HG03558 (cell line): ENCODE data around the gene APOBEC3F.
"Not testable (repeated sequence)": the region's sequence is repeated elsewhere in the genome, so short reads cannot be mapped to it uniquely, and the experiment has no call there.

Experiments used
- ATAC-seq: cut with Tn5 transposase; IDR thresholded peaks from one replicate; pipeline ENCODE4 v1.9.1; 2021; ENCODE audit warnings: moderate number of reproducible peaks; ENCODE audit not compliant: unreplicated experiment; ENCODE audit errors: extremely low read depth

Gene APOBEC3F

DNA sequence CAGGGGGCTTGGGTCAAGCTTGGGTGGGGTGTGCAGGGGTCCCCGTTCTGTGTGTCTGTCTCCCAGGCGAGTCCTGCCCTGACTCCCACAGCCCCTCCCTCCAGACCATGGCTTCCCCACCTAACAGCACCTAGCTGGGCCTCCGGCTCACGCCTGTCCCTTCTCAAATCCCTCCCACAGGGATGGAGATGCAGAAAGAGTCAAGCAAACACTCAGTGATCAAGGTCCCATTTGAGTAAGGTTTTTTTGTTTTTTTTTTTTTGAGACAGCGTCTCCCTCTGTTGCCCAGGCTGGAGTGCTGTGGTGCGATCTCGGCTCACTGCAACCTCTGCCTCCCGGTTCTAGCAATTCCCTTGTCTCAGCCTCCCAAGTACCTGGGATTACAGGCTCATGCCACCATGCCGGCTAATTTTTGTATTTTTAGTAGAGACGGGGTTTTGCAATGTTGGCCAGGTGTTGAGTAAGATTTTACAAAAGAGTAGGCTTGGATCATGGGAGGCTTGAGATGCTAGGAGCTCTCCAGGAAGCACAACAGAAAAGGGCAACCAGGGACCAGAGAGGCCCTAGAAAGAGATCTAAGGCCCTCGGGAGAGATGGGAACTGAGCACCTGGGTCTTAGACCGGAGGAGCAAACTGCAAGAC is 14.0 kb upstream of the APOBEC3F start:
- ATAC-seq = no peak

DNA sequence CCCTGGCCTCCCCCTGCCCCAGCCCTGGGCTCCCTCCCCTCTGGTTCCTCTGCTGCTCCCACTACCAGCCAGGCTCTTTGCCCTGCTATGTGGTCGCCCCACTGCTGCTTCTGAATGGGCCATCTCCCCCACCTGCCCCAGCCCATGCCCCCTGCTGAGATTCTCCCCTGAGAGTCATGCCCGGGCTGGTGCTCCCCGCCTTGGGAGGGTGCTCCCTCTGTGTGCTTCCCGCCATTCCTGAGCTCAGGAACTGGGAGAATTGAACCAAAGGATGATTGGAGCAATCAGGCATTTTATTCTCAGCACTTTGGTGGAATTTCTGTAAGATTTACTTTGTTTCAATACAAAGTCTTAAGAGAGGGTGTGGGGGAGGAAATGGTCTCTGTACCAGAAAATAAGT is 12.9 kb upstream of the APOBEC3F start:
- ATAC-seq = no peak

GRCh38 chr22:39028281-39028680 is 12.4 kb upstream of the APOBEC3F start:
- ATAC-seq = no peak

DNA sequence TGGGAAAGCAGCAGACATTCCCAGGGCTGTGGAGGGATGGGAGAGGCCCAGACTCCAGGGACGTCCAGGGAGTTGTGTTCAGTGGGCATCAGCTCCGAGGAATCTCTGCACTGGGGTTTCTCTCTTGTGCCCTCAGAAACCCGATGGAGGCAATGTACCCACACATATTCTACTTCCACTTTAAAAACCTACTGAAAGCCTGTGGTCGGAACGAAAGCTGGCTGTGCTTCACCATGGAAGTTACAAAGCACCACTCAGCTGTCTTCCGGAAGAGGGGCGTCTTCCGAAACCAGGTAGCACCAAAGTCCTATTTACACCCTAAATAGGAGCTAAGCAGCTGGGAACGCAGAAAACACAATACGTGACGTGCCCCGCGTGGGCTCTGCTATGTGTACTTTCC is 11.4 kb upstream of the APOBEC3F start:
- no peak for ATAC-seq

- ATAC-seq = no peak
Measured at GRCh38 chr22:39030705-39031104, 10.0 kb upstream of the APOBEC3F start.

GRCh38 chr22:39031434-39032295 is 9.0 kb upstream of the APOBEC3F start:
- ATAC-seq = not testable (repeated sequence)

GRCh38 chr22:39037071-39037470 is 3.6 kb upstream of the APOBEC3F start:
- ATAC-seq = not testable (repeated sequence)

- no peak for ATAC-seq
Measured at GRCh38 chr22:39039306-39040126, 1.1 kb upstream of the APOBEC3F start.

- ATAC-seq = not testable (repeated sequence)
Measured at GRCh38 chr22:39040155-39040537, 518 bp upstream of the APOBEC3F start.

- ATAC-seq = no peak
Measured at GRCh38 chr22:39041908-39042307, 1.2 kb downstream of the APOBEC3F start.

DNA sequence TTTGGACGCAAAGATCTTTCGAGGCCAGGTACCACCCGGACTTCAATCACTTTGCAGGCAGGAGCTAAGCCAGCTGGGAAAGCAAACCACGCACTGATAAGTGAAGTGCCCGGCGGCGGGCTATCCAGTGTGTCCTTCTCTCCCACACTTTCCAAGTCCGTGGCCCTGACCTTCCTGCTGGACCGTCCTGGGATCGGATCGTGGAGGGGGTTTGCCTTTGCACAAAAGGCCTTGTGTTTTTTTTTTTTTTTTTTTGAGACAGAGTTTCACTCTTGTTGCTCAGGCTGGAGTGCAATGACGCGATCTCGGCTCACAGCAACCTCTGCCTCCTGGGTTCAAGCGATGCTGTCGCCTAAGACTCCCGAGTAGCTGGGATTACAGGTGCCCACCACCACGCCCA is 2.4 kb downstream of the APOBEC3F start:
- ATAC-seq = not testable (repeated sequence)

- not testable (repeated sequence) for ATAC-seq
Measured at GRCh38 chr22:39045136-39045535, 4.5 kb downstream of the APOBEC3F start.

GRCh38 chr22:39049486-39049885 is 8.8 kb downstream of the APOBEC3F start:
- not testable (repeated sequence) for ATAC-seq

- not testable (repeated sequence) for ATAC-seq
Measured at GRCh38 chr22:39051844-39052495, 11.3 kb downstream of the APOBEC3F start.

- ATAC-seq = no peak
Measured at GRCh38 chr22:39055658-39056057, 15.0 kb downstream of the APOBEC3F start.

DNA sequence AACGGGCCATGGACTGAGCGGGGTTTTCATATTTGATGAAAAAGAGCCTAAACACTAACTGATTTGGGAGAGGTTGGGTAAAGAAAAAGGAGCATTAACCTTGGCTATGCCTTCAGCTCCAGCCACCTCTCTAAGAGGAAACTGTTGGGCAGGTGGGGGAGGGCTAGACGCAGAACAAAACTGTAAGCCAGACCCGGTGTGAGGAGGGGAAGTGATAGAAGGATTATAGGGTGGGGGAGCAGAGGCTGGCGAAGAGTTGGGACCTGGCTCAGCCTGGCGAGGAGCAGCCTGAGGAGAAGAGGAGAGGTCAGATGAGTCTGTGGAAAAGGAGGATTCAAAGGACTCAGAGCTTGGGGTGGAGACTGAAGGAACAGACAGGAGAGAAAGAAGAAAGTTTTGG is 20.6 kb downstream of the APOBEC3F start:
- ATAC-seq = not testable (repeated sequence)

DNA sequence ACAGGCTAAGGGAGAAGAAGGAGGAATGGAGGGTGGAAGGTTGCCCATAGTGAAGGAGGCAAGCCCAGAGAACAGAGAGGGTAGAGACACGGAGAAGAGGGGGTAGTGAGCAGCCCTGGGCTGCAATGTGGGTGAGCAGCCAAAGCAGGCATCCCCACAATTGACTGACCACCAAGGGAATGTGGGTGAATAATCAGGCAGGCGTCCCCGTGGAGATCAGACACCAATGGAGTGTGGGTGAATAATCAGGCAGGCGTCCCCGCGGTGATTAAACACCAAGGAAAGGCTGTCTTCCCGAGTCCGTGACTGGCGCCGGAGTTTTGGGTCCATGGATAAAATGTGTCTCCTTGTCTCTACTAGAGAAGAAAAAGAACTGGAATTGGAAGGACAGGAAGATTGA is 21.3 kb downstream of the APOBEC3F start:
- not testable (repeated sequence) for ATAC-seq

GRCh38 chr22:39063904-39064303 is 23.2 kb downstream of the APOBEC3F start:
- not testable (repeated sequence) for ATAC-seq

GRCh38 chr22:39066442-39067276 is 26.0 kb downstream of the APOBEC3F start:
- ATAC-seq = not testable (repeated sequence)
